SKM-1 (cell line): ENCODE measurements around the gene RRAGD.
A peak's percentile ranks its signal among the peaks of the same experiment; 100 is the strongest.

Experiments
- DNase-seq: peaks from one replicate; lab custom pipeline; 2025; ENCODE audit not compliant: unreplicated experiment; lab: John Stamatoyannopoulos, UW

RRAGD gene, protein sequence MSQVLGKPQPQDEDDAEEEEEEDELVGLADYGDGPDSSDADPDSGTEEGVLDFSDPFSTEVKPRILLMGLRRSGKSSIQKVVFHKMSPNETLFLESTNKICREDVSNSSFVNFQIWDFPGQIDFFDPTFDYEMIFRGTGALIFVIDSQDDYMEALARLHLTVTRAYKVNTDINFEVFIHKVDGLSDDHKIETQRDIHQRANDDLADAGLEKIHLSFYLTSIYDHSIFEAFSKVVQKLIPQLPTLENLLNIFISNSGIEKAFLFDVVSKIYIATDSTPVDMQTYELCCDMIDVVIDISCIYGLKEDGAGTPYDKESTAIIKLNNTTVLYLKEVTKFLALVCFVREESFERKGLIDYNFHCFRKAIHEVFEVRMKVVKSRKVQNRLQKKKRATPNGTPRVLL

DNA sequence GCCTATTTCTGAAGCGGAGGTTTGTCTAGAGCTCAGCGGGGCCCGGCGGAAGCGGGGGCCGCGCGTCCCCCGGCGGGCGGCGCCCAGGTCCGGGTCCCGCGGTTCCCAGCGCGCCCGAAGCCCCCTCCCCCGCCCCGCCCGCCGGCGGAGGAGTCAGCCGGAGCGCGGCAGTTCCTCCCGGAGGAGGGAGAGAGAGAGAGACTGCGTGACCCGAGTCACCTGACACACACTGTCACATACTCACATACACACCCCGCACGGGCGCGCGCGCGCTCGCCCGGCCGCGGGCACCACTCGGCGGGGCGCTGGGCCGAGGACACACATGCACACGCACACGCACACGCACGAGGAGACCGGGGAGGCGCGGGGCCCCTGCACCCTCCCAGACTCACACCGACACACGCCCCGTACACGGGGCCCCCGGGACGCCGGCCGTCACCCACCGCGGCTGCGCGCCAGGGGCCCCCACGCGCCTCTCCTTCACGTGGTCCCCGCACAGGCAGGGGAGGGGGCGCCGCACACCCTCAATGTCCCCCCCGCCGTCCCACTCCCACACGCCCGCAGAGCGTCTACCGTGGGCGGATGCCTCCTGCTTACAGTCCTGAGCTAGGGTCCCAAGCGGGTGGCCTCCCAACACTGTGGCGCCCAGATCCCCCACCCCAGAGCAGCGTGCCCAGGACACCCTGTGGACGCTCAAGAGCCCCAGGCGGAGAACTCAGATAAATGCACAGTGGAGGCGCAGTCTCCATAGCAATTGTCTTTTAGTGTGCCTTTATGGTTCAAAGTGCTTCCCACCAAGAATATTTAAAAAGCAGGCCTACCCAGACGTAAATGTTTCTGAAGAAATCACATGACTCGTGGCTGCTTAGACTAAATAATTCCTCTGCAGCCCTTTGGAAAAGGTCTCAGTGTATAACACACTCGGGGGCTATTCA, at the start of gene RRAGD:
RRAGD (minus strand) TSS at position 203 of the 935 bp plus-strand sequence. CDS start 280 bp downstream, outside the sequence.
- DNase-seq, result peak; percentile 58

DNA sequence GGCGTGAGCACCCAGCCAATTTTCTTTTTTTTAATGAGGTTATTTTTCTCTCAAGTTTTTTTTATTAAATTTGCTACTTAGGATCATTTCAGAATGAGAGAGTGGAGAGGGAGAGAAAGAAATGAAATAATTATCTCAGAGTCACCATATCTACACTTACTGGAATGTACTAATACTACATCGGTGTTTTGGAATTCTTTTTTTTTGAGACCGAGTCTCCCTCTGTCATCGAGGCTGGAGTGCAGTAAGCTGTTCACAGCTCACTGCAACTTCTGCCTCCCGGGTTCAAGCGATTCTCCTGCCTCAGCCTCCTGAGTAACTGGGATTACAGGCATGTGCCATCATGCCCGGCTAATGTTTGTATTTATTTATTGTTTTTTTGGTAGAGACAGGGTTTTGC, 48.6 kb upstream of the RRAGD start:
- DNase-seq, result no peak

DNA sequence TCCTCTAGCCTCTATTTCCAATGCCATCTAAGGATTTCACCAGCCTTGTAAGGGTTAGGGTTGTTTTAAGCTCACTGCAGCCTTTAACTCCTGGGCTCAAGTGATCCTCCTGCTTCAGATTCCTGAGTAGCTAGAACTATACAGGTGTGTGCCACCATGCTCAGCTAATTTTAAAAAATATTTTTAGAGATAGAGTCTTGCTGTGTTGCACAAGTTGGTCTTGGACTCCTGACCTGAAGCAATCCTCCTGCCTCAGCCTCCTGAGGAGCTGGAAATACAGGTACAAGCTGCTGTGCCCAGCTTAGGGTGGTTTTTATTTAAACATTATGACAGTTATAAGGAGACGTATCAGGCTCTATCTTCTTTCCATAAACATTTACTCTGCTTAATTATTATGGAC, 47.4 kb upstream of the RRAGD start:
- no peak for DNase-seq

DNA sequence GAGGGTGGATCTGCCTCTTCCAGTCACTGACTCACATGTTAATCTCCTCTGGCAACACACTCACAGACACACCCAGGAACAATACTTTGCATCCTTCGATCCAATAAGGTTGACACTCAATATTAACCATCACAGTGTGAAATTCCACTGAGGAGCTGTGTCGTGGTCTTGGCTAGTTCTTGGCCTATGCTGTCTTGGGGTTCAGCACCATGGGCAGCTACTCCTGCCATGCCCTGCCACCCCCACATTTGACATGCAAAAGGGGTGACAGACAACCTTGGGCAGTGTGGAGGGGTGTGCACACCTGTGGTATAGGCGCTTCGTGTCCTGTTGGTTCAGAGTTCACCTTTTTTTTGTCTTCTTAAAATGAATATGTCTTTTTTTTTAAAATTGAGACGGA, 46.6 kb upstream of the RRAGD start:
- no peak for DNase-seq

DNA sequence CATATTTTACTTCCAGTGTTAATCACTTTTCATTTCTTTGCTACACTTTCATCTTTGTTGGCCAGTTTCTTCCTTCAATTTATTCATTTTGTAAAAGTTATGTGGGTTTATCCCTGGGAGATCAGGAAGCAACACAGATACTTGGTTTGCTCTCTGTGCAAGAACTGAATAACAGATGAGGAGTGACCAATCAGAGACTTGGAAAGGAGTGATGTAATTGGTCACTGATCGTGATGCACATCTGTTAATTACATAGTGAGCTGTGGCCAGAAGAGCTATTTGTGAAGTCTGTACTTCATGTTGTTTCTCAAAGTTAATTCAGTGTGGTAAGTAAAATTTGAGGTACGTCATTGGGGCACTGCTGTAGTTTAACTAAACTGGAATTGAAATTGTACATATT, 42.2 kb upstream of the RRAGD start:
- DNase-seq, result no peak

DNA sequence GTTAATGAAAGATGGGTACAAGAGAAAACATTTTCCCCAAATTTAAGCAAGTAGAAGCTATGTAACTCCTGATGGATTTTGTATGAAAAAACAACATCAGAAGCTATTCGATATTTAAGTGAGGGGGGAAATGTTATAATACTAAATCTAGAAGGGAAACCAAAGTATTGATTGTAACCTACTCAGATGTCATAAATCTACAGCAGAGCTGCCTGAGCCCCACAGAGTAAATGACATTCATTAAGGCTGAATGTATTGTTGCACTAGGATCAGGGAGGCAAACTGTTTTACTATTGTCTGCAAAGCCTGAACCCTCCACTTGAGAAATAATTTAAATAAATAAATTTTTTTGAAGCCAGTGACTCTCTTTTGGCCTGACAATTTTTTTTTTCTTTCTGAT, 40.2 kb upstream of the RRAGD start:
- no peak for DNase-seq

DNA sequence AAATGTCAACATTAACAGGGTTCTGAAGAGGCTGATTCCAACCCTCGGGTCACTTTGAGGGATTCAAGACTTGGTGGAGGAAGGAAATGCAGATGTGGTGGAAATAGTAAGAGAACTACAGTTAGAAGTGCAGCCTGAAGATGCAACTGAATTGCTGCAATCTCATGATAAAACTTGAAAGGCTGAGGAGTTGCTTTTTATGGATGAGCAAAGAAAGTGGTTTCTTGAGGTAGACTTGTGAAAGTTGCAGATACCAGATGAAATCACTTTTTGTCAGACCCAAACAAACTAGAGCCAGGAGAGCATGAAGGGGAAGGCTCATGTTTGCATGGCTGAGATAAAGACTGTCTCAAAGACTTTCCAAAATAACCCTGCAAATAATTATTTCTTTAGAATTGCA, 37.1 kb upstream of the RRAGD start:
- no peak for DNase-seq

DNA sequence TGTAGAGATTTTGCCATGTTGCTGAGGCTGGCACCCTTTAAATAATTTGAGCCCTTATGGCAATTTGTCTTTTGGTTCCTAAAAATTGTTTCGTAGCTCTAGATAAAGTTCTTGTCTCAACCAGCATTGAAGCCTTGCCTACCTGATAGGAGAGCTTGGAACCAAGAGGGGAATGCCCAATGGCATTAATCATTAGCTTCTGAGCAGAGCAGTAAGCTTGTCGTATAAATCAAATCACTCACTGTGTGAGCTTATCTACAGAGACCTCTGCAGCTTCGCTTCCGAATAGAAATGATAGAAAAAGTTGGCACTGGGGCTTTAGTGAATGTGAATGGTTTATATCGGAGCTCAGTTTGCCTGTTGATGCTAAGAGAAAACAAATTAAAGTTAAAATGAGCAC, 31.6 kb upstream of the RRAGD start:
- no peak for DNase-seq

DNA sequence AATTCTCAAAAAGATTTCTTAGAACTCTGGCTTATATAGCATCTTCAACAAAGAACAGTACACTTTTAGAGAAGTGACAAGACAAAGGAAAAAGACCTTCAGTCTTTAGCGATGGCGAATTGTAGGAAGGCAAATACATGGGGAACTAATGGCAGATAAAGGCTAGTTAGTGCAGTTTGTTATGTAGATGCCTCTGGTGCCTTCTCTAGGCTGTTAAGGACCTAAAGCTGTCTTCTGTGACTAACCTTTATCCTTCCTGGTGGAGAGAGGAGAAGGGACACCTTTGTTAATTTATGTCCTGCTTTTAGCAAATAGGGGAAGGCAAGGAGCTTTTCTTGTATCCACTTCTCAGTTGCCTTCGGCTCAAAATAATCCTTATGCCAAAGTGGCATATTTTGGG, 28.1 kb upstream of the RRAGD start:
- DNase-seq, result no peak

DNA sequence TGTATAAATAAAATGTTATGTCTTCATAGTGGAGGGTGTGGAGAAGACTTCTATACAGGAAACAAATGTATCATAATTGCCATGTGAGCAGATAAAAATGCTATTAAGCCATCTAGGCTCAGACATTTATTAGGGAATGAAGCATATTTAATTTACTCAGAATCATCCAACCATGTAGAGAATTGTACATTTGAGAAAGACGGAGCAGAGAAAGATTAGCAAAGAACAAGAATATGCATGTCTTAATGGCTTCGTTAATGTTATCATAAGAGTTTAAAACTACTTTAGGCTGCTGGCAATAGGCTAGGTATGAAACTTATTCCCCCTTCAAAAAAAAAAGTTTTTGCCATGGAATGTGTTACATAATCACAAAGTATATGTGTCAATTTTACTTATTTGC, 26.9 kb upstream of the RRAGD start:
- no peak for DNase-seq

DNA sequence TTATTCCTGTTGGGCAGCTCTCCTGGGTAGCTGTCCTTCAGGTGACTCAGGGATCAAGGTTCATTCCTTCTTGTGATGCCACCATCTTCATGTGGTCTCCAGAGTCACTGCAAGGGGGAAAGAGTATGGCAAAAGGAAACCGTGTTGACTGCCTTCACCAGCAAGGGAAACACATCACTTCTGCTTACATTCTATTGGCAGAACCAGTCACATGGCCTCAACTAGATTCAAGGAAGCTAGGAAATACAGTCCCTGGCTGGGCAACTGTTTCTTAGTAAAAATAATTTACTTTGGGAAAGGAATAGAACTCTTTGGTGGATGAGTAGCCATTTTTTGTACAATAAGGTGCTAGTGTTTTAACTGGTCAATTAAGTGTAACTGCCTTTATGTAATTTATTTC, 26.2 kb upstream of the RRAGD start:
- DNase-seq, result no peak

DNA sequence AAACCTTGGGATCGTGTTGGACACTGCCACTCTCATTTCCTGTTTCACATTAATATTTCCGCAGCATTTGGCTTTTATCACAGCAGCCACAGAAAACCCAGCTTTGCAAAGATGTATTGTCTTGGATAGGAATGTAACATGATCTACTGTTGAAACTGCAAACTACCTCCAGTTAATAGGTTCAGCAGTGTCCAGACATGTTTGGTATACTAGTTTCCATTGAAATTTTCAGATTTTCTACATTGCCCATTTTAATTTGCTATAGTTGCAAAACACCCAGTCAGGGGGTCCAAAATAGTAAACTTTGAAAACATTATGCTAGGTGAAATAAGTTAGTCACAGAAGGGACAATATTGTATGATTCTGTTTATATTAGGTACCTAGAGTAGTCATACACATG, 24.2 kb upstream of the RRAGD start:
- no peak for DNase-seq

DNA sequence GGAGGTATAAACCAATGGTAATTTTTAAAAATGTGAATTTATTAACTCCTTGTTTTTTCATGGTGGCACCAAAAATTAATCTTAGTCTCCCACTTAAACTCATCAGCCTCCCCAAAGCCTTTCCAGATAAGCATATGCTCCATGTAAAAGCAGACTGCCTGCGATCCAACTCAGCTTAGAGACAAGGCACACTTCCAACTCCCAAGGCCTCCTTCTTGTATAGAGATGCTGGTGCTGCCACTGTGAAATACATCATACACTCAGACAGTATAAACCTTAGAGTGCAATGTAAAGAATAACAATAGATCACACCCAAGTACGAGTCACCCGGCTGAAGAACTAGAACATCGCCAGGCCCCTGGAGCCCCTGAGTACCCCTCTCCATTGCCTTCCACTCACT, 22.9 kb upstream of the RRAGD start:
- no peak for DNase-seq

DNA sequence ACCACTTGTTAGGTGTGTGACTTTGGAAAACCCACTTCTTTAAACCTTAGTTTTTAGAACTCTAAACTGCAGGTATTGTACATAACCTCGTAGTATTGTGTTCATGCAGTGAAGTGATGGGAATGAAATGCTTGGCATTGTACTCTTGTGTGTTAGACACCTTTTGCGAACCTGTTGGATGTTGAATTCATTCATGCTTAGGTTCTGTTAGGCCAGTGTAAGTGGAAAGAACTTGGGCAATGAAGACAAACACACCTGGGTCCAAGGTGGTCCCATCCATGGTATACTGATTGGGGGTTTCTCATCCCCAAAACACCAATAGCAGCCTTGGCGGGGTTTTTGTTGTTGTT, 22.1 kb upstream of the RRAGD start:
- no peak for DNase-seq

DNA sequence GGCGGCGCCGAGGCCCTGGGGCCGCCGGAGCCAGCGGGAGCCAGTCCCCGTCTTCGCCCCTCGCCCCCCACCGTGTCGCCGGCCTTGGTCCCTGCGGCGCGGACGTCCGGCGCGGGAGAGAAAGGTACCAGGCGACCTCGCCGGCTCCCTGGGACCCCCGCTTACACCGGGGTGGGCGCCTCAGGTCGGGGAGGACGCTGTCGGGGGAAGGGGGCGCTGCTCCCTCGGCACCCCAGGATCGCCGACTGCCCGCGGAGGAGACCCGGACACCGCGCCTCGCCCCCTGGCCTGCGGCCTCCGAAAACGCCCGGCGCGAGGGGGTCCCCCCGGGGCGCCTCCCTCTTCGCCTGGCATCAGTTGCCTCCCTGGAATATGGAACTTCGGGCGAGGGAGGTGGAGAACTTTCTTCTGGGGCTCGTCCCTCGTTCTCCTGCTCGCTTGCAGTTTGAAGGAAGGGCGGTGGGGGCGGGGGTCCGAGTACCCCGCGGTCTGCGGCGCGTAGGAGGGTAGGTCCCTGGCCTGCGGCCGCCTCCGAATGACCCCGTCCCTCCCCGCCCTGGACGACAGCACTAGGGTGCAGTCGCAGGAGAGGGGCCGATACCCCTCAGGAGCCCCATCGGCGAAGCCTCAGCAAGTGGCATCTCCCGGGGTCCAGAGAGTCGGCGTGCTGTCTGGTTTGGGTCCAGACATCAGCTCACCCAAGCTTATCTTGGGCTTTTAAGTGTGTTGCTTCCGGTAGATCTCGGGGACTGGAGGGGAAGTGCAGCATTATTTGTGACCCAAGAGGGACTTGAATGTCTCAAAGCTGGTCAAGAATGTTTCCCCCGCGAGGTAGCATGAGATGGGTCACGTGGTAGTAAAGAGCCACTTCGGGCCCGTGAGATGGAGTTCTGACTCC, 21.4 kb upstream of the RRAGD start:
- DNase-seq, result no peak

DNA sequence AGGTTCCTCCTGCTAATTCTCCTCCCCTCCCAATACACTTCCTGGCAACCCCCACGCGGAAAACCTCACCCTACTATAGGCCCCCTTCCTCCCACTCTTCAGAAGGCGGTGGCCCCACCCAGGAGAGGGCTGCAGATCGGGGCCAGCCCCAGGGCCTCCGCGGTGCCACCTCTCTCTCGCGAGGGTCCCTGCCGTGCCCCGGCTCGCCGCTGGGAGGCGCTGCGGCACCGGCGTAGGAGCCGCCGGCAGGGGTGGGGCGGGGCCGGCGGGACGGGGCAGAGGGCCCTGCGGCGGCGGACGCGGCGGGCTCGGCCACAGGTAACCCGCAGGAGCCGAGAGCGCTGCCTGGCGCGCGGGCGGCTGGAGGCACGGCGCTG, 20.8 kb upstream of the RRAGD start, which contains the start of gene ANKRD6:
ANKRD6 (plus strand) TSS at position 278 of the 377 bp plus-strand sequence. CDS start 133,825 bp downstream, outside the sequence.
- peak; percentile 36 for DNase-seq

DNA sequence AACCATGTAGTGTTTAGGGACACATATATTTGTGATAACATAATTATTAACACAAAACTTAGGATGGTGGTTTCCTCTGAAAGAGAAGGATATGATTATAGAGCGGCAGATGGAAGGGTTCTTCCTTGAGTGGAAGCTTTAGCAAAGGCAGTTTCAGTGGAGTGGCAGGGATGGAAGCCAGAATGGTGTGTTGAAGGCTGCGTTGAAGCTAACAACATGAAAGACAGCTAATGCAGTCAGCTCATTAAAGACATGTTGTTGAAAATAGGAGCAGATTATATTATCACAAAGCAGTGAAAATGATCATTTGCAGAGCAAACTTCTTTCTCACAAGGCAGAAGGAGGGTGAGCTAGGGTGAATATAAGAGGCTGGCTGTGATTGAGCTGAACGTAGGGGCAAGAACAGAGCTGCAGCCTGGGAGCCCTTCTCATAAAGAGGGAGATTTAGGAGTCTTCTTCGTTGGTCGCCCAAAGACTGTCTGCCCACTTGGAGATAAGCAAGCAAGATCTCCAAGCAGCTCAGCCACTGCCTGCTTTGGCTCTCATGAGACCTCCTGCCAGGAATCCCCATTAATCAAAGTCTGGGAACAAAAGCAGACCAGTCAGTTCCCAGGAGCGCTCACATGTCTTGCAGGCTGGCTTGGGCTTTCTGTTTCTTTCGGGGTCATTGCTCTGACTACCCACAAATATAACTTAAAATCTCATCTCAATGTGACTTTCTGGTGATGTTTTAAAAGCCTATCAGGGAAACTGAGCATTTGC, 18.3 kb upstream of the RRAGD start:
- DNase-seq, result no peak

DNA sequence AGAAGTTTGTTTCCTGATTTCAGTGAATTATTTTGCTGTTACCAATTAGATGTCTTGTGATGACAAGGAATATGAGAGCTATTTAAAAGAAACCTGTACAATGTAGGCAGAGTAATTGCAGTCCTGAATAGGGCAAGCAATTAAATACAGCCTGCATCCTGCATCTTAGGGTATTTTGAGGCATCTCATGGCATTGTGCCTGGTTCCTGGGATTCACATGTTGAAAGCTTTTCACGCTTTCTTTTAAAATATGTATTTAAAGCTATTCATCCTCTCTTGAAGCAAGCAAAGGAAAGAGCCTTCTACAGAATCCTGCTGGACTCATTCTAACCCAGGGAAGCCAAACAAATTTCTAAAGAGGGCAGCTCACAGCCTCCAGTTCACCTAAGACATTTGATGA, 4.7 kb upstream of the RRAGD start:
- no peak for DNase-seq

DNA sequence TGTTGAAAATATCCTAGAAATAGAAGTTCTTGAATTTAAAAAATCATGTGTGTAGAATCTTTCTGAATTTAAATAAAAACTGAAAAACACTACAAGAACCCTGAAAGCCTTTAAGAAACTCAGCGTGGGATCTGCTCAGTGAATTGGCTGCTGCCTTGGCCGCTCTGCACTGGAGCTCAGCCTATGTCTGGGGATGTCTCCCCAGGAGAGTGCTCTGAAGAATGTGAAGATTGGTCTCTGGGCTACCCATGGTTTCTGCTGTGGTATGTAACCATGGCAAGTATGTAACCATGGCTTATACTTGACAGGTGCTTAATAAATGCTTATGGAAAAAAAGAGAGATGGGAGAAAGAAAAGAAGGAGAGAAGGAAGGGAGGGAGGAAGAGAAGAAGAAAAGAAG, 3.1 kb upstream of the RRAGD start:
- no peak for DNase-seq

DNA sequence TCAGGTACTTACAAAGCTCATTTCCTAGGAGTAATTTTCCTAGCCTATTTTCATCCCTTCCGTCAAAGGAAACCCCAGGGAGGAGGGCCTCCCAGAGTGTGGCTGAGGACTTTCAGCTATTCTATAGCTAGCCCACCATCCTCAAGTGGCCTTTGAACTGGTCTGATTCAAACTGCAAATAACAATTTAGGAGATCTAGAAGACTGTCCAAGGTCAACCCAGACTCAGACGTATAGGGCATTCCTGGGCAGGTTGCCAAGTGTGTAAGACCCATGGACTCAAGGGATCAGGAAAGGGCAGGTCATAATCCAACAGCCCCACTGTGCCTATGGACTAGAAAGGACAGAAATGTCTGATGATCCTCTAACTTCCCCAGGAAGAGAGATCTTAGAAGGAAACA, 2.1 kb upstream of the RRAGD start:
- DNase-seq, result no peak
